GM18498 (cell line): ENCODE data around the gene EXT2.

Experiments used
- ATAC-seq: cut with Tn5 transposase; IDR thresholded peaks from one replicate; pipeline ENCODE4 v1.9.1; 2021; ENCODE audit warnings: mild to moderate bottlenecking, moderate library complexity; ENCODE audit not compliant: unreplicated experiment

The EXT2 gene

DNA sequence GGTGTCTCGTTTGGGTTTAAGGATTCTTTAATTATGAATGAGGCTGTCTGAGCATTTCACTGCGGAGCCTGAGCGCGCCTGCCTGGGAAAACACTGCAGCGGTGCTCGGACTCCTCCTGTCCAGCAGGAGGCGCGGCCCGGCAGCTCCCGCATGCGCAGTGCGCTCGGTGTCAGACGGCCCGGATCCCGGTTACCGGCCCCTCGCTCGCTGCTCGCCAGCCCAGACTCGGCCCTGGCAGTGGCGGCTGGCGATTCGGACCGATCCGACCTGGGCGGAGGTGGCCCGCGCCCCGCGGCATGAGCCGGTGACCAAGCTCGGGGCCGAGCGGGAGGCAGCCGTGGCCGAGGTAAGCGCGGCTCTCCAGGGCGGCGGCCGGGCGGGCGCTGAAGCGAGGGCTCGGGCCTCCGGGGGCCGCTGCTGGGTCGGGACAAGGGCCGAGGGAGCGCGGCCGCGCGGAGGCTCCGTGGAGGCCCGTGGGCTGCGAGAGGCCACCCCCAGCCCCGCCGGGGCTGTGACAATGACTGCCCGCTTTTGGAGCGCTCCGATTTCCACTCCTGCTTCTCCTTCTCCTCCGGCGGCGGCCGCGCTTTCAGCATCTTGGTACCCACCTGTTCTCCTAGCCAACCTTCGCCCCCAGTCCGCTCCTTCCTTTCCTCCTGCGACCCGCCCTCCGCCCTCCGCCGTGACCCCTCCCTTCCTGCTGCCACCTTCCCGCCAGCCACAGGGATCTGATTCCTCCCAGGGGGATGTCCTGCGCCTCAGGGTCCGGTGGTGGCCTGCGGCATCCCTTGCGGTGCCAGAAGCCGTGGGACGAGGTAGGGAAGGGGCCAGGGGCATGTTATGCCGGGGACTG lies at the start of gene EXT2:
EXT2 (plus strand) TSS at position 173 of the 854 bp plus-strand sequence. CDS start 12,035 bp downstream, outside the sequence.
- peak; percentile 92 for ATAC-seq

- ATAC-seq = no peak
These were observed 49.3 kb upstream of the EXT2 start for GRCh38 chr11:44046182-44046581.

DNA sequence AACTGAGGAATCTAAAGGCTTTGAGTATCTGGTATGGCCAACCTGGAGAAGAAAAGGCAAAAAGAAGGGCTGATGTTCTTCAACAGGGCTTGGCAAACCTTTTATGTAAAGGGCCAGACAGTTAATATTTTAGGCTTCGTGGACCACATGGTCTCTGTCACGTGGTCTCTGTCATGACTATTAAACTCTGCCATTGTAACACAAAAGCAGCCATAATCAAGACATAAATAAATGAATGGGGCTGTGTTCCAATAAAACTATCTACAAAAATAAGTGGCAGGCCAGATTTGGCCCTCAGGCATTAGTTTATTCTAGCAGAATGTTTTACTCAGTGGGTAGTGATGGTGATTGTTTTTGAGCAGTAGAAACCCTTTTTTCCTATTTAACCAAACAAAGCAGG lies 48.2 kb upstream of the EXT2 start:
- no peak for ATAC-seq

DNA sequence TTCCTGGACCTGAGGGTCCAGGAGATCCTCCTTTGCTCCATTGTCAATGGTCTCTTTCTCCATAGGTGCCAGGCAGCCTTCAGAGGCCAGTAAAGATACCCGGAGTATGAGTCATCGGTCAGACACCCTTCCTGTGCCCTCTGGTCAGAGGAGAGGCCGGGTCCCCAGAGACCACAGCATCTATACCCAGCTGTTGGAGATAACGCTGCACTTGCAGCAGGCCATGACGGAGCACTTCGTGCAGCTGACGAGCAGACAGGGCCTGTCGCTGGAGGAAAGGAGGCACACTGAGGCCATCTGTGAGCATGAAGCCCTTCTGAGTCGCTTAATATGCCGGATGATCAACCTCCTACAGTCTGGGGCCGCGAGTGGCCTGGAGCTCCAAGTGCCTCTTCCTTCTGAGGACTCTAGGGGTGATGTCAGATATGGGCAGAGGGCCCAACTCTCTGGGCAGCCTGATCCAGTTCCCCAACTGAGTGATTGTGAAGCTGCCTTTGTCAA lies 47.5 kb upstream of the EXT2 start, which contains the start of gene ACCSL:
ACCSL (plus strand) TSS at position 51 of the 501 bp plus-strand sequence; CDS start at position 107, 56 bp downstream.
- ATAC-seq = no peak

- no peak for ATAC-seq
These were observed 45.6 kb upstream of the EXT2 start for GRCh38 chr11:44049832-44050231.

- no peak for ATAC-seq
These were observed 44.3 kb upstream of the EXT2 start for GRCh38 chr11:44051171-44051570.

DNA sequence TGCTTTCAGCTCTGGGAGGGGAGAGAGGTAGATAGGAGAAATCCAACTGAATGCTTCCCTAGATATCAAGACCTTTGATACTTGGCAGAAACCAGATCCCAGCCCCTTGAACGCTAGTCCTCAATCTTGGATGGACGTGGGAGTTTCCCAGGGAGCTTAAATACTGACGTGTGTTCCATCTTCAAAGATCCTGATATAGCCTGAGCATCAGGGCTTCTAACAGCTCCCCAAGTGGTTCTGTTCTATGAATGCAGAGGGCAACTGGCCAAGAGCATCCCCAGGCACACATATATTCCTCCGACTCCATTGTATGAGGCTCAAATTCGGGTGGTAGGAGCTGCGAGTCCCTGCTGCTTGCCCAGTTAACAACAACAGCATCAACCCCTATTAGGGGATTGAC lies 38.1 kb upstream of the EXT2 start:
- no peak for ATAC-seq

DNA sequence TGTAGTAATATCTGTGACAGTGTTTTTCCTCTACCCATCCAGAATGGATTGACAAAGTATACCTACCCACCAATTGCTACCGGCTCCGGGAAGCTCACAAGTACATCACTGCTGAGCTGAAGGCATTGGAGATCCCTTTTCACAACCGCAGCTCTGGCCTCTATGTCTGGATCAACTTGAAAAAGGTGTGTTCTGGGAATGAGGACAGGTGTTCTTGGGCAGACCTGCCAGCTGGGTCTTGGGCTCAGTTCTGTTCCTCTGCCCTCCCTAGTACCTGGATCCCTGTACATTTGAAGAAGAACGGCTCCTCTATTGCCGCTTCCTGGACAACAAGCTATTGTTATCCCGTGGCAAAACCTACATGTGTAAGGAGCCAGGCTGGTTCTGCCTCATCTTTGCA lies 37.2 kb upstream of the EXT2 start:
- no peak for ATAC-seq

- ATAC-seq = no peak
These were observed 30.3 kb upstream of the EXT2 start for GRCh38 chr11:44065161-44065661.

DNA sequence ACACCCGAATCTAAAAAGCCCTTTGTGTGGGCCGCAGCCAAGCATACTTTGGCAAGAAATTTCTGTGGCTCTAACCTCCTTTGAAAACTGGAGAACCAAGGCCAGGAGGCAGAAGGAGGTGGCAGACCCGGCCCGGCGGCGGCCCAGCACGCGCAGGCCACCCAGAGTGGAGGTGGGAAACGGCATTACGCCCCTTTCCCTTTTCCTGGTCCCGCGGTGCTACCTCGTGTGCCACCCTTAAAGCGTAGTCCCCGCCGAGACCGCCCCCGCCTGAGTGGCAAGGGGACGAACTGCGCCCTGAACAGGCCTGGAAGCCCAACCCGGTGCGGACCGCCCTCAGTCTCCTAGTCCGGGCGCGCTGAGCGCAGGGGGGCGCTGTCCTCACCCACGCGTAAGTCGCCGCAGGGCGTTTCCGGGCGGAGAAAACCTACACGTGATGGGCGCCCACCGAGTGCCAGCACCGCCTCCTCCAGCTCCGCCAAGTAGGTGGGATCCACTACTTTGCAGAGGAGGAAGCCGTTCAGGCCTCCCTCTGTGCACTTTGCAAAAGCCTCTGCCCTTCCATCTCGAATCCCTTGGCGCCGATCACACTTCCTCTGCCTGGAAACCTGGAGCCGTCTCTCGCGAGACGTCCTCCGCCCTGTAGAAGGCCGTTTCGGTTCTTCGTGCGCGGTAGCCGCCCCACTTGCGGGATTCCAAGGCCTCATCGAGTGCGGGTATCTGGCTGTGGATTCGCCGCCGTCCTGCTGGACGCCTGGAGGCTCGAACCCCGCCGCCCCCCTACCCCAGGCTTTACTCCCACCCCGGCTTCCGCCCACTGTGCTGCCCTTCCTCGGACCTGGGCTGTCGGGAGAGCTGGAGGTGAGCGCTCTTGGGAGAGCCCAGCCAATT lies 29.4 kb upstream of the EXT2 start, which contains the start of gene ACCS:
ACCS (plus strand) TSS at position 430 of the 891 bp plus-strand sequence. CDS start 1,358 bp downstream, outside the sequence.
- ATAC-seq = peak; percentile 99

GRCh38 chr11:44066732-44067141 lies 28.7 kb upstream of the EXT2 start:
- ATAC-seq = no peak

DNA sequence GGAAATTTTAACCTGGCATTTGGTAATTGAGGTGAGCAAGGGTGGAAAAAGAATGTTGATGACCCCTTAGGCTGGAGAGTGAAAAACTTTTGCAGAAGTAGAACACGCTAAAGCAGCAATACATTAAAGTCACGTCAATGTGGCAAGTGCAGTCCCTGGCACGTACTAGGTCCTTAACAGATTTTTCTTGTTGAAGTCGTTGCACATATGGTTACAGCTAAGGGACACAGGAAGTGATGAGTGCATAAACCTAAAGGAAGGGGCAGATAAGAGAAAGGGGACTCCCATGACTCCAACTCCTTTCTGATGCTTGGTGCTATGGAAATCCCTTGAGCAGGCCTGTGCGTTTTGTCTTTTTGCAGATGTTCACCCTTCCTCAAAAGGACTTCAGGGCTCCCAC lies 28.2 kb upstream of the EXT2 start:
- ATAC-seq = no peak

GRCh38 chr11:44068180-44068579 lies 27.3 kb upstream of the EXT2 start:
- ATAC-seq = no peak

DNA sequence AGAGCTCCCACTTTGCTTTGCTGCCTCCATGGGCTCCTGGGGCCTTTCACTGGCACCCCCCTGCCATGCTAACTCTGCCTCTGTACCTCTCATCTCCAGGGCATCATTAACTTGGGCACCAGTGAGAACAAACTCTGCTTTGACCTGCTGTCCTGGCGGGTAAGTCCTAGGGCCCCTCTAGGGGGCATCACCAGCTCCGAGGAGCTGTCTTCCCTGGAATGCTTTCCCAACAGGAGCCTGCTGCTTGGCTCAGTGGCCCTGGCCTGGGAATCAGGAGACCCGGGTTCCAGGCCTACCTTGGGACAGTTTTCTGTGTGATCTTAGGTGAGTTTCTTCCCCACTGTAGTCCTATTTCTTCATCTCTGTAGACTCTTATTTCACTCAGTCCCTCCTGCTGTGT lies 24.3 kb upstream of the EXT2 start:
- no peak for ATAC-seq

DNA sequence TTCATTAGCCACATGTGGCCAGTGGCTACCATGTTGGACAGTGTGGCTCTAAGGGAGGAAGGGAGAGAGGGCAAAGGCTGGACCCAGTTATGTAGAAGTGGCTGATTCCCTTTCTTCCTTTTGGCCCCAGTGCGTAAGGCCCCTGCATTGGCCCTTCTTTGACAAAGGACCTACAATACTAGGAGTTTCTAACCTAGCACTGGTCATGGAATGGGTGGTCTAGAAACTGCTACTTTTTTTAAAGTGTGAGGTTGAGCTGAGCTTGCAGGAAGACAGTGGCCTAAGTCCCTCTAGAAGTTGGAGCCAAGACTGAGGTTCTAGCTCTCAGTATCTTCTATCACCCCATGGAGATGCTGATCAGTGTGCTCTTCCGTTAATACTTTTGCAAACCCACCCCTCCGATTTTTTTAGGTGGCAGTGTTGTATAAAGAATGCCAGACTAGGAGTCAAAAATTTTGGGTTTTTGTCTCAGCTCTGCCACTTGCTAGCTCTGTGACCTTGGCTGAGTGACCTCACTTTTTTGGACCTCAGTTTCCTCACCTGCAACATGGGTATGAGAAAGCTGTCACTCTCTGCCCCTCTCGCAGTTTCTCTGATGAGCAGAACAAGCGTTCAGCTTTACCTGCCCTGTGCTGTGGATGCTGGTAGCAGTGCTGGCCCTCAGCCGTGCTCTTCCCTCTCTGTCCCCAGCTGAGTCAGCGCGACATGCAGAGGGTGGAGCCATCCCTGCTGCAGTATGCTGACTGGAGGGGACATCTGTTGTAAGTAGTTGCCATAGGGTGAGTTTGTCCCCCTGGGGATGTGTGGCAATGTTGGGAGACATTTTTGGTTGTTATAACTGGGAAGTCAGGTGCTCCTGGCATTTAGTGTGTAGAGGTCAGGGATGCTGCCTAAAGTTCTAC lies 22.5 kb upstream of the EXT2 start:
- ATAC-seq = no peak

GRCh38 chr11:44078794-44079193 lies 16.7 kb upstream of the EXT2 start:
- ATAC-seq = no peak

DNA sequence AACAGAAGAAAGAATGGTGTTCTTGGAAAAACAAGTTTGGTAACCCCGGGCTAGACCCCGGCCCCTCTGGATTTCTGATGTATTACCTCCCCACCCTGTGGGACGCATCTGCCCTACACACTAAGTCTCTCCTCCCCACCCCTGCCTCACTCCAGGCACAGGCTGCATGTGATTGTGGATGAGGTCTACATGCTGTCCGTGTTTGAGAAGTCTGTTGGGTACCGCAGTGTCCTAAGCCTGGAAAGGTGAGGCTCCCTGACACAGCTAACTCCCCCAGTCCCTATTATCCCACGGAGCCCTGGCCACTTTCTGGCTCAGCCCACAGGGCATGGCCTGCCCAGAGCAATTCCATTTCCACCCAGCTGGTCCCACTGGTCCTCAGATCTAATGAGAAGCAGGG lies 16.1 kb upstream of the EXT2 start:
- ATAC-seq = no peak

- no peak for ATAC-seq
These were observed 14.5 kb upstream of the EXT2 start for GRCh38 chr11:44080951-44081350.

DNA sequence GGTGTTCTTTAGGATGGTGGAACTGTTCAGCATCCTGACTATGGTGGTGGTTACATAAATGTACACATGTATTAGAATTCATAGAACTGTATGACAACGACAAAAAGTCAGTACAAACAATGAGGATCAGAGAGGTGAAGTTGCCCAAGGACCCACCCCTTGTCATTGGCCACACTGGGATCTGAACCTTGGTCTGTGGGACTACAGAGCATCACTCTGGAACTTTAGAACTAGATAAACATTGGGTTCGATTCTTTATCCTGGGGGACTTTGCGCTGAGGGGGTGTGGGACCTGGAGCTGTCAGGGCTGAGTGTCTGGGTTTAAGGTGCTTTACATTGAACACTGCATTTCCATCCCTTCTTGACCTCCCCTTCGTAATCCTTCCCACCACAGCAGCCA lies 12.8 kb upstream of the EXT2 start:
- ATAC-seq = no peak

- ATAC-seq = no peak
These were observed 12.0 kb upstream of the EXT2 start for GRCh38 chr11:44083433-44083832.
